ENCODE data around the gene AMPD3.
A peak's percentile ranks its signal among the peaks of the same experiment; 100 is the strongest.

AMPD3 gene

DNA sequence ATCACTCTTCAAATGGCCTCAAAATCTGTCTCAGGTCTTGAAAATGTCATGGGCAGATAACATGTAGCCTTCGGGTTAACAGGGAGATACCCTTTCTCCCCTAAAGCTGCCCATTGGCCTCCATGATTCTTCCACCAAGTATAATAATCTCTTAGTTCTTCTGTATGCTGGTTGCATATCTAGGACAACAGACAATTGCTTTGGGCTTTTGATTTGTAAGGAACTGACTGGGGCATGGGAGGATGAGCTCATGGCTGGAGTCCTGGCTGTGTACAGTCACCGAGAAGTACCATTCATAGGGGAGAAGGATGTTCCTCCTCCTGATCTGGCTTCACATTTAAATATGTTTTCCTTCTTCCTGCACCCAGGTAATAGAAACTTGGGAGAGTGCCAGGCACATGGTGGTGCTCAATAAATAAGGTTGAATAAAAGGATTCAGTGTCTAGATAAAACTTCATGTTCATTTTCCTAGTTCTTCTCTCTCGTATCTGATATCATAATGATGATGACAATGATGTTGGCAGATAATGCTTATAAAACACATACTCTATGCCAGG is 2.8 kb upstream of the AMPD3 start:
- no peaks in the 10 kb centered on the region for H3K36me3 ChIP-seq
- H3K4me3 ChIP-seq (ENCODE audit: low read depth, low read length) = no peak overlapping the region
- DNase-seq = no peak
- peak overlapping the region; percentile 19; the same call in 1 of the 2 replicates for H3K27ac ChIP-seq
- TF ChIP-seq, protein P1, sequence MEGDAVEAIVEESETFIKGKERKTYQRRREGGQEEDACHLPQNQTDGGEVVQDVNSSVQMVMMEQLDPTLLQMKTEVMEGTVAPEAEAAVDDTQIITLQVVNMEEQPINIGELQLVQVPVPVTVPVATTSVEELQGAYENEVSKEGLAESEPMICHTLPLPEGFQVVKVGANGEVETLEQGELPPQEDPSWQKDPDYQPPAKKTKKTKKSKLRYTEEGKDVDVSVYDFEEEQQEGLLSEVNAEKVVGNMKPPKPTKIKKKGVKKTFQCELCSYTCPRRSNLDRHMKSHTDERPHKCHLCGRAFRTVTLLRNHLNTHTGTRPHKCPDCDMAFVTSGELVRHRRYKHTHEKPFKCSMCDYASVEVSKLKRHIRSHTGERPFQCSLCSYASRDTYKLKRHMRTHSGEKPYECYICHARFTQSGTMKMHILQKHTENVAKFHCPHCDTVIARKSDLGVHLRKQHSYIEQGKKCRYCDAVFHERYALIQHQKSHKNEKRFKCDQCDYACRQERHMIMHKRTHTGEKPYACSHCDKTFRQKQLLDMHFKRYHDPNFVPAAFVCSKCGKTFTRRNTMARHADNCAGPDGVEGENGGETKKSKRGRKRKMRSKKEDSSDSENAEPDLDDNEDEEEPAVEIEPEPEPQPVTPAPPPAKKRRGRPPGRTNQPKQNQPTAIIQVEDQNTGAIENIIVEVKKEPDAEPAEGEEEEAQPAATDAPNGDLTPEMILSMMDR (IDR thresholded peaks at IDR 0.05; ENCODE audit: low read depth, low read length) = no peak
- no peaks in the 10 kb centered on the region for H3K27me3 ChIP-seq (ENCODE audit: insufficient read depth, low read depth, severe bottlenecking)
- H3K9me3 ChIP-seq (ENCODE audit: severe bottlenecking) = peaks cover 2% of the 10 kb centered on the region

DNA sequence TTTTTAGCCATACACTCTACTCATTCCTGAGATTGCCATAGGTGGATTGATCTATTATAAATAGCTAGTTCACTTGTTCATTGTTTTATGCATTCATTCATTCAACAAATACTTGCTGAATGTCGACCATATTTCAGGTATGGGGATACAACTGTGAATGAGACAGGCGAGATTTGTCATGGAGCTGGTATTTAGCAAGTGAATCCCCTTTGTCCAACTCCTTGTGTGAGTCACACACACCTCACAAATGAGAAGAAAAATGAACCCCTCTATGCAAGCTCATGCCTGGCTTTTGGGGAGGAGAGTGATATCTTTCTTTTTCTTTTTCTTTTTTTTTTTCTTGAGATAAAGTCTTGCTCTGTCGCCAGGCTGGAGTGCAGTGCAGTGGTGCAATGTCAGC is 1.8 kb upstream of the AMPD3 start:
- Histone ChIP-seq H3K27ac (peak overlapping the region; percentile 92), H3K9me3 (ENCODE audit: severe bottlenecking) (peaks cover 2% of the 10 kb centered on the region), H3K36me3 (no peaks in the 10 kb centered on the region; the same call in 1 of the 2 replicates), H3K27me3 (ENCODE audit: insufficient read depth, low read depth, severe bottlenecking) (no peaks in the 10 kb centered on the region), H3K4me3 (ENCODE audit: low read depth, low read length) (no peak overlapping the region)
- DNase-seq = no peak
- TF ChIP-seq, protein P1 (IDR thresholded peaks at IDR 0.05; ENCODE audit: low read depth, low read length) = no peak

DNA sequence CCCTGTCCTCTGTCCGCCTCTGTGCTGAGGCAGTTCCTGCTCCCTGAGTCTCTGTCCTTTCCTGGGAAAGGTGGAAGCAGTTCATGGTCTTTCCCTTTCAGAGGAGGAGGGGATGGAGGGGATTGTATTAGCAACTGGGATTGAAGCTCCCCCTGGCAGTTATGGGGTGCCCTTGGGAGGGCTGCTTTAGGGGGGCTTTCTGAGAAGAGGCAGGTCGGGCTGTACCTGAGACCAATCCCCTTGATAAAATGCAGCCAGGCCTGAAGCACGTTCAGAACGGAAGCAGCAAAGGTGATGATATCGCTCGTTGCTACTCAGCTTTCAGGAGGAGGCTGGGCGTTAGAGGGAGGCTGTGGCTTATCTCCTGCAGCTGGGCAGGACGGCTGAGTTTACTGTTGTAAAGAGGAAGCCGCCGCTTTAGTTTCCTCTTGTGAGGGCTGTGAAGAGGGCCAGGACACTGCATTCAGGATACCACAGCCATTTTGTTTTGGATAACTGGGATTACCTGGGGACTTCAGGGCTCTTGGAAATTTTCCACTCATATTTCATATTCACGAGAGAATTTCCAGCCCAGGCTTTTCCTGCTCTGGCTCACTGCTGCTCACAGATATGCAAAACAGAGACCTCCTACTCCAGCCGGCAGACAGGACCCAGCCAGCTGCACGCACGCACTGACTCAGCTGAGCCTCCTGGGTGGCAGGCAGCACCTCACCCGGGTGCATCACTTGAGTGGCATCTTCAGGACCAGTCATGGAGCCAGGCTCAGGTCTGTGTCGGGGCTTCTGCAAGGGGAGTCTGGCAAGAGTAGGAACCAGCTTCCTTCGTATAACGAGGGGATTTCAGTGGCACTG is 798 bp downstream of the AMPD3 start:
- peak; percentile 56 for DNase-seq
- peaks cover 7% of the 10 kb centered on the region for H3K36me3 ChIP-seq
- H3K4me3 ChIP-seq (ENCODE audit: low read depth, low read length) = peak overlapping the region; percentile 73
- no peaks in the 10 kb centered on the region for H3K27me3 ChIP-seq (ENCODE audit: insufficient read depth, low read depth, severe bottlenecking)
- TF ChIP-seq, protein P1 (IDR thresholded peaks at IDR 0.05; ENCODE audit: low read depth, low read length) = no peak
- H3K9me3 ChIP-seq (ENCODE audit: severe bottlenecking) = no peaks in the 10 kb centered on the region
- peak overlapping the region; percentile 92 for H3K27ac ChIP-seq

DNA sequence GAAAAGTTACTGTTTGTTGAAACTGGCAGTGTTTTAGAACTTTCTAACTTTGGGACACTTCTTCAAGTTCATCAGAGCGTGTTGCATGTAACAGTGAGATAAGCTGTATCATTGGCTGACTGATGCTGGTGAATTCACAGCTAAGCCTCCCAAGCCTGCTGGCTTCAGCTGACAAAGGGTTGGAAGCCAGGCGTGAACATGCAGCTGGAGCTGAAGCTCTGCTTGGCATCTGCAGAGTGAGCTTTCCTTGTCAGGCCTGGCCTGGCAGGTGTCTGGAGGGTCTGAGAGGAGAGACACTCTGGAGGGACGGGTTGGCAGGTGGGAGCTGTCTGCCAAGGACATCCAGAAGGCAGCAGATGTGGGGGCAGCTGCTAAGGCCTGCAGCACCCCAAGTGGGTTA is 1.5 kb downstream of the AMPD3 start:
- H3K4me3 ChIP-seq (ENCODE audit: low read depth, low read length) = peak overlapping the region; percentile 73
- TF ChIP-seq, protein P1 (IDR thresholded peaks at IDR 0.05; ENCODE audit: low read depth, low read length) = no peak
- H3K27me3 ChIP-seq (ENCODE audit: insufficient read depth, low read depth, severe bottlenecking) = no peaks in the 10 kb centered on the region
- DNase-seq = peak; percentile 44
- peak overlapping the region; percentile 92 for H3K27ac ChIP-seq
- H3K36me3 ChIP-seq = peaks cover 13% of the 10 kb centered on the region
- H3K9me3 ChIP-seq (ENCODE audit: severe bottlenecking) = no peaks in the 10 kb centered on the region

DNA sequence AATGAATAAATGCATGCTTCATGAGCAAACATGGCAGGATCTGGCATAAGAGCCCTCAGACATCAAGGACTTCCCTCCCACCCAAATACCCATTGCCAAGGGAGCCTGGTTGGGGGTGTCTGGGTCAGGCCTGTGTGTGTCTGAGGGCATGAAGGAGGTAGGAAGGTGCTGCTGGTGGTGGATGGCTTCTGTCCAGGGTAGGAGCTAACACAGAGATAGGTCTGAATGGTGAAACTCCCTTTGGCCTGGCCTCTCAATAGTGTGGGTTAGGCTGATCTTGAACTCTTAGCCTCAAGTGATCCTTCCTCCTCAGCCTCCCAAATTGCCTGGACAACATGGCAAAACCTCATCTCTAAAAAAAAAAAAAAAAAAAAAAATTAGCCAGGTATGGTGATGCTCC is 2.8 kb downstream of the AMPD3 start:
- H3K27ac ChIP-seq = 0 out of 2 replicates have a peak overlapping the region, but pooled peaks have one; percentile 4
- DNase-seq = no peak
- TF ChIP-seq, protein P1 (IDR thresholded peaks at IDR 0.05; ENCODE audit: low read depth, low read length) = no peak
- H3K9me3 ChIP-seq (ENCODE audit: severe bottlenecking) = no peaks in the 10 kb centered on the region
- H3K27me3 ChIP-seq (ENCODE audit: insufficient read depth, low read depth, severe bottlenecking) = no peaks in the 10 kb centered on the region
- H3K4me3 ChIP-seq (ENCODE audit: low read depth, low read length) = peak overlapping the region; percentile 73; the same call in 1 of the 2 replicates
- H3K36me3 ChIP-seq = peaks cover 27% of the 10 kb centered on the region

Measured in WERI-Rb-1 (cell line).